Gastroesophageal sphincter (tissue), 3 donors: ENCODE results near the gene XRCC4.

Experiments
- CTCF ChIP-seq, 4 experiments: fragments of 200-600 bp in 2 of 4; fragments of 450-650 bp in 2 of 4; sonication (generic) in 1 of 4; IDR thresholded peaks; one replicate each; pipeline ENCODE4 v1.5.1; 2017 to 2019; ENCODE audit warnings: antibody characterized with exemption in 4 of 4, mild to moderate bottlenecking in 2 of 4, moderate library complexity in 2 of 4
- EP300 ChIP-seq: sonication (generic); formaldehyde crosslinking; IDR thresholded peaks from one replicate; pipeline ENCODE4 v1.6.1; 2017; ENCODE audit warnings: antibody characterized with exemption, mild to moderate bottlenecking
- POLR2A ChIP-seq, 2 donors: fragments of 450-650 bp; IDR thresholded peaks; one replicate each; pipeline ENCODE4 v1.6.1; 2017; ENCODE audit warnings: antibody characterized with exemption in 2 of 2, mild to moderate bottlenecking in 2 of 2, moderate library complexity in 1 of 2
- POLR2AphosphoS5 ChIP-seq: sonication (generic); formaldehyde crosslinking; IDR thresholded peaks from one replicate; pipeline ENCODE4 v1.6.1; 2017; ENCODE audit warnings: antibody characterized with exemption

- TF ChIP-seq CTCF (IDR thresholded peaks at IDR 0.05) (no peak), POLR2AphosphoS5 (no peak), POLR2A (IDR thresholded peaks at IDR 0.05) (no peak), EP300 (no peak)
These were observed 68.6 kb downstream of the XRCC4 start for GRCh38 chr5:83145882-83146331.
